HL-60 (cell line): ENCODE results near the gene IGFBP7.

Experiments
- CTCF ChIP-seq: IDR thresholded peaks from one replicate; pipeline ENCODE4 v1.5.1; 2011; ENCODE audit warnings: low read length, control low read depth, inconsistent platforms; ENCODE audit not compliant: insufficient read depth
- GABPA ChIP-seq: IDR thresholded peaks from 2 replicates; pipeline ENCODE4 v1.6.1; 2012; ENCODE audit warnings: low read depth
- POLR2AphosphoS5 ChIP-seq: IDR thresholded peaks from 2 replicates; pipeline ENCODE4 v1.6.1; 2012; ENCODE audit warnings: low read depth
- SPI1 ChIP-seq: IDR thresholded peaks from 2 replicates; pipeline ENCODE4 v1.6.1; 2012; ENCODE audit warnings: low read depth, mild to moderate bottlenecking, borderline replicate concordance

- no peak for TF ChIP-seq CTCF
- no peak for TF ChIP-seq POLR2AphosphoS5
- no peak for TF ChIP-seq SPI1
- no peak for TF ChIP-seq GABPA
Observed at GRCh38 chr4:57059890-57060716, 50.1 kb downstream of the IGFBP7 start.
